Measurements from ENCODE around the gene MTUS2.

The MTUS2 gene

GRCh38 chr13:29136341-29136740 is 316.2 kb downstream of the MTUS2 start:
- FAIRE-seq (no peak), DNase-seq (ENCODE audit: insufficient read length, low spot score) (no peak)
- TF ChIP-seq POLR2A (IDR thresholded peaks at IDR 0.05; ENCODE audit: low read depth, low read length) = no peak

GRCh38 chr13:29137016-29137415 is 316.9 kb downstream of the MTUS2 start:
- FAIRE-seq (no peak), DNase-seq (ENCODE audit: insufficient read length, low spot score) (no peak)
- TF ChIP-seq POLR2A (IDR thresholded peaks at IDR 0.05; ENCODE audit: low read depth, low read length) = no peak

GRCh38 chr13:29137995-29138394 is 317.9 kb downstream of the MTUS2 start:
- DNase-seq (ENCODE audit: insufficient read length, low spot score) = no peak
- TF ChIP-seq POLR2A (IDR thresholded peaks at IDR 0.05; ENCODE audit: low read depth, low read length) = no peak
- no peak for FAIRE-seq

- DNase-seq (ENCODE audit: insufficient read length, low spot score) = no peak
- no peak for FAIRE-seq
- TF ChIP-seq POLR2A (IDR thresholded peaks at IDR 0.05; ENCODE audit: low read depth, low read length) = no peak
These were observed 320.1 kb downstream of the MTUS2 start for GRCh38 chr13:29140277-29140676.

- FAIRE-seq = no peak
- DNase-seq (ENCODE audit: insufficient read length, low spot score) = no peak
- no peak for TF ChIP-seq POLR2A (IDR thresholded peaks at IDR 0.05; ENCODE audit: low read depth, low read length)
These were observed 323.7 kb downstream of the MTUS2 start for GRCh38 chr13:29143847-29144246.

GRCh38 chr13:29154390-29154789 is 334.3 kb downstream of the MTUS2 start:
- FAIRE-seq = no peak
- no peak for TF ChIP-seq POLR2A (IDR thresholded peaks at IDR 0.05; ENCODE audit: low read depth, low read length)
- DNase-seq (ENCODE audit: insufficient read length, low spot score) = no peak

- TF ChIP-seq POLR2A (IDR thresholded peaks at IDR 0.05; ENCODE audit: low read depth, low read length) = no peak
- no peak for FAIRE-seq
- no peak for DNase-seq (ENCODE audit: insufficient read length, low spot score)
These were observed 336.0 kb downstream of the MTUS2 start for GRCh38 chr13:29156136-29156535.

GRCh38 chr13:29159871-29160270 is 339.7 kb downstream of the MTUS2 start:
- no peak for FAIRE-seq
- TF ChIP-seq POLR2A (IDR thresholded peaks at IDR 0.05; ENCODE audit: low read depth, low read length) = no peak
- DNase-seq (ENCODE audit: insufficient read length, low spot score) = no peak

- no peak for DNase-seq (ENCODE audit: insufficient read length, low spot score)
- TF ChIP-seq POLR2A (IDR thresholded peaks at IDR 0.05; ENCODE audit: low read depth, low read length) = no peak
- no peak for FAIRE-seq
These were observed 340.7 kb downstream of the MTUS2 start for GRCh38 chr13:29160862-29161261.

GRCh38 chr13:29161676-29162075 is 341.5 kb downstream of the MTUS2 start:
- no peak for DNase-seq (ENCODE audit: insufficient read length, low spot score)
- TF ChIP-seq POLR2A (IDR thresholded peaks at IDR 0.05; ENCODE audit: low read depth, low read length) = no peak
- no peak for FAIRE-seq

- TF ChIP-seq POLR2A (IDR thresholded peaks at IDR 0.05; ENCODE audit: low read depth, low read length) = no peak
- DNase-seq (ENCODE audit: insufficient read length, low spot score) = peak; percentile 17
- no peak for FAIRE-seq
These were observed 342.6 kb downstream of the MTUS2 start for GRCh38 chr13:29162638-29163235.

GRCh38 chr13:29164116-29164515 is 344.0 kb downstream of the MTUS2 start:
- DNase-seq (ENCODE audit: insufficient read length, low spot score) (no peak), FAIRE-seq (no peak)
- TF ChIP-seq POLR2A (IDR thresholded peaks at IDR 0.05; ENCODE audit: low read depth, low read length) = no peak

- TF ChIP-seq POLR2A (IDR thresholded peaks at IDR 0.05; ENCODE audit: low read depth, low read length) = no peak
- FAIRE-seq = no peak
- DNase-seq (ENCODE audit: insufficient read length, low spot score) = no peak
These were observed 345.1 kb downstream of the MTUS2 start for GRCh38 chr13:29165216-29165615.

GRCh38 chr13:29165840-29166239 is 345.7 kb downstream of the MTUS2 start:
- no peak for DNase-seq (ENCODE audit: insufficient read length, low spot score)
- no peak for FAIRE-seq
- no peak for TF ChIP-seq POLR2A (IDR thresholded peaks at IDR 0.05; ENCODE audit: low read depth, low read length)

- DNase-seq (ENCODE audit: insufficient read length, low spot score) (no peak), FAIRE-seq (no peak)
- TF ChIP-seq POLR2A (IDR thresholded peaks at IDR 0.05; ENCODE audit: low read depth, low read length) = no peak
These were observed 350.4 kb downstream of the MTUS2 start for GRCh38 chr13:29170436-29171082.
